Stimulated activated CD4-positive, alpha-beta T cell treated with anti-CD3 and anti-CD28 coated beads, Interleukin-1b, Interleukin-23, amount 100 ng/mL, for 4 hours (primary cell): ENCODE data around the gene KIF16B.
"Not testable (repeated sequence)": the region's sequence is repeated elsewhere in the genome, so short reads cannot be mapped to it uniquely, and the experiment has no call there.

Experiments
- DNase-seq, 2 donors: peaks; one replicate each; pipeline ENCODE4 v3.0.0-alpha.2; 2020; ENCODE audit warnings: low read depth in 2 of 2

KIF16B gene

GRCh38 chr20:16573001-16573965 lies at the start of gene KIF16B:
TSS of gene KIF16B (minus strand) at chr20:16573448. CDS start at chr20:16573275, 173 bp downstream.
- DNase-seq: peak; percentile 80 to 86

DNA sequence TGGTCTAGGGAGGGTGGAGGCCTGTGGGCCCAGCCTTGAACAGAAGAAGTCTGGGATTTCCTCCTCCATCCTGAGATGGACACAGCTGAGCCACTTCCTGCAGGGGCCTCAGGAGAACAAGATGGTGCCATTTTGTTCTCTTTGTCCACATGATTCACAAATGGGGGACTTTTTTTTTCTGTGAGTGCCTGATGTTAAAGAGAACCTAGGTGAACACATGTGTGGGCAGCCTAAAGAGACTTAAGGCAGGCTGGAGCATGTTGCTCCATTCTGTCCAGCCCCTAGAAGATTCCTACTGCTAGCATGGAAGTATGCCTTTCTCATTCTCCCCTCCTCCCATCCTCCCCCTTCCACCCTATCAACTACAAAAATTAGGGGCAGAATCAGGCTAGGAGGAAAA lies 49.3 kb upstream of the KIF16B start:
- DNase-seq: no peak

- no peak for DNase-seq
Measured at GRCh38 chr20:16621435-16622141, 48.3 kb upstream of the KIF16B start.

GRCh38 chr20:16620961-16621360 lies 47.7 kb upstream of the KIF16B start:
- DNase-seq: no peak

DNA sequence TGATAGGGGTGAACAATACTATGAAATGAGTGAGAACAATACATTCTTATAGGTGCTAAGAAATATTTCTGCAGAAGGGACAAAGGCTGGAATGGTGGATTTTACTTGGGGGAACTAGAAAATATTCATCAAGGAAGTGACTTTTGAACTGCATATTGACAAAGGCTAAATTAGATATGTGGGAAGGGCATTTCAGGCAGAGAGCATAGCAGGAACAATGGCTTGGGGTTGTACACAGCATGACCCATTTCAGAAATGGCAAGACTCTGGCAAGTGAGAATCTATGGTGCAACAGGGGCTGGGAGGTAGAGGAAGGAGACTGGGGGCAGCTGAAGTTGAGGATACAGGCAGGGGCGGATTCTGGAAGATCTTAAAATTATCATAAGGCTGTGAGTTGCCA lies 46.7 kb upstream of the KIF16B start:
- no peak for DNase-seq

- DNase-seq: no peak
Measured at GRCh38 chr20:16617056-16617455, 43.8 kb upstream of the KIF16B start.

- DNase-seq: no peak
Measured at GRCh38 chr20:16616317-16616716, 43.1 kb upstream of the KIF16B start.

GRCh38 chr20:16615199-16615598 lies 42.0 kb upstream of the KIF16B start:
- DNase-seq: no peak

DNA sequence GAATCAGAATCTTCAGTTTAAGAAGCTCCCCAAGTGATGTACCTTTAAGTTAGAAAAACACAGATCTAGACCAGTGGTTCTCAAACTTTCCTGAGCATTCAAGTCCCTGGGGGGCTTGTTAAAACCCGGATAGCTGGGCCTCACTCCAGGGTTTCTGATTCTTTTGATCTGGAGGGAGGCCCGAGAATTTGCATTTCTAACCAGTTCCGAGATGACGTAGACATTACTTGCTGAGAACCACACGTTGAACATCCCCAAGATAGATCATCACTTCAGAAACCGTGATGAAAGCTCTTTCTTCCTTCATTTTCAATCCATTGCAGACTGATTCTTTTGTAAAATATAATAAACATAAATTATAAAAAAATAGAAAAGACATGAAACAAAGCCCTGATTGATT lies 40.7 kb upstream of the KIF16B start:
- no peak for DNase-seq

- no peak for DNase-seq
Measured at GRCh38 chr20:16612706-16613105, 39.5 kb upstream of the KIF16B start.

DNA sequence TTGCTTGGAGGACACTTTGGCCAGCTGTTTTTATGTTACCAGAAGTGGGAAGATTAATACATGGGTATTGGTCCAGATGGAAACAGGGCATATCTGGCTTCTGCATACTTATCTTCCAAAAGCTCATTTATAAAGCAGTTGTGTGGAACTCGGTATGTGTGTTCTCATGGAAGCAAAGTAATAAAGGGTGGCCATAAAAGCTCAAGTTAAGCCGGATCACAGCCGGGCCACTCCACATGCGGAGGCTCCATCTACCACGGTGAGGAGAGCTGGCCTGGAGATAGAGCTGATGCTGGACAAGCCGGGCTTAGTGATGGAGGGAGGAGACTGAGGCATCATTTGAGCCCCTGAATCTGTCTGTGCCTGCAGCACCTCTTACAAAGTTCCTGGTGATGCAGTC lies 38.6 kb upstream of the KIF16B start:
- DNase-seq: no peak

- no peak for DNase-seq
Measured at GRCh38 chr20:16609066-16609465, 35.8 kb upstream of the KIF16B start.

DNA sequence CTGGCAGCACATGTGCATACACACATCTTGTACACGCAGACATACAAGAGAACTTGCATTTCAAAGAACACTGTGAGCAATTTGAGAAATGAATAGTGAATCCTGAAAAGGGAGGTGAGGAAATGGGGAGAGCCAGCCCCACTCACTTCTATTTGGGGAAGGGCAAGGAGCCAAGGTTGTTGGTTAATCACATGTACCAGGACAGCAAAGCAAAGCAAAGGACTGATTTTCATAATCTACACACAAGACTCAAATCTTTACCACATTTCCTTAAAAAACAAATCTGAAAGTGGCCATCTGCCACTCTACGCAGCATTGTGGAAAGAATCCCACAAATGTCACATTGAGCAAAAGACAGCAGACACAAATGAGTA lies 35.0 kb upstream of the KIF16B start:
- no peak for DNase-seq

GRCh38 chr20:16607364-16608276 lies 34.4 kb upstream of the KIF16B start:
- no peak for DNase-seq

DNA sequence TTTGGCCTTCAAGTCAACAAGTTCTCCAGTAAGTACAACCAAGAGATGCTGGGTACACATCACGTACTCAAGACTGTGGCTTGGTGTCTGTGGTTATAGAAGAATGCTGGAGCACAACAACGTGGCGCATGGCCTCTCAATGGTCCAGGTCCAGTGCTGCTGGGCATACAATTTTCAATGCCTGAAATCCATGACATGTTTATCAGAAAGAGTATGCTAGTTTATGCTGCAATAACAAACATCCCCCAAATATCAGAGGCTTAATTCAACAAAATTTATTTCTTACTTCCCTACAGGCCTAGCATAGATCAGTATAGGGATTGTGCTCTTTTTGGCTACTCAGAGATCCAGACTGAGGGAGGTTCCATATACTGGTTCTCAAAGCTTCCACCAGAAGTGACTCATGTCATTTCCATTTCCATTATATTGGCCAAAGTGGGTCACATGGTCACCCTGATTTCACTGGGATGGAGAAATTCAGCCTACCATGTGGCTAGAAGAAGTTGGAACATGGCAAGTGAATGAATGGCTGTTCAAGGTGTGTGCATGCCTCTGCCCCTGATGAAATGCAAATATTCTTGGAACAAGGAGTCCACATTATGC lies 33.3 kb upstream of the KIF16B start:
- DNase-seq: no peak

DNA sequence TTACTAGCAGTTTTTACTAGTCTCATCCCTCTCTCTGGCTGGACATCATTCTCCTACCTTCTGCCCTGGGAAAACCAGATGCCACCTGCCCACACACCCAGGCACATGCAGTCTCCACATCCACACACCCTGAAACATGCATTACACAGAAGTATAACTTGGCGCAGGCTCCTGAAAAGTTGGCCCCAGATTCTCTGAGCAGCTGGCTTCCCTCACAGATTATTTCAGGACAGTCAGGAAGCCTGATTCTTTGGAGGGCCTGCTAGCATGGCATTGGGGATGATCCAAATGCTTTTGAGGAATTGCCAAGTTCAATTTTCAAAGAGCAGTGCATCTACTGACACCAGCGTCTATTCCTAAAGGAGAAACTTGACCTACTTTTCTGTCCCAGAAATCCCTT lies 27.8 kb upstream of the KIF16B start:
- no peak for DNase-seq

DNA sequence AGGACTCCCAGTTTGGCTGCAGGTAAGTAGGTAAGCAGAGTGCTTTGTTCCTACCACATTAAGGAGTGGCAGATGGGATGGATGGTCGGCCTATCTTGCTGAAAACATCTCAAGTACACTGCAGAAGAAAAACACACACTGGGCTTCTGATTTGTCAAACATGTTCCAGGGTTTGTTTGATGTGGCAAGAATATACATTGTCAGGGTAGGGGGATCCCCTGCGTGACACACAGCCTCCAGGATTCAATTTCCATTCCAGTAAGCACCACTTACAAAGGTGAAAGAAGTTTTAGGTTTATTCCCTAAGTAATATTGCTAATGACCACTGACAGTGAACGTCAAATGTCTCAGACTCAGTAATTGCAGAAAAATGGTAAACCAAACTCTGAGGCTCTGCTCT lies 26.0 kb upstream of the KIF16B start:
- no peak for DNase-seq

DNA sequence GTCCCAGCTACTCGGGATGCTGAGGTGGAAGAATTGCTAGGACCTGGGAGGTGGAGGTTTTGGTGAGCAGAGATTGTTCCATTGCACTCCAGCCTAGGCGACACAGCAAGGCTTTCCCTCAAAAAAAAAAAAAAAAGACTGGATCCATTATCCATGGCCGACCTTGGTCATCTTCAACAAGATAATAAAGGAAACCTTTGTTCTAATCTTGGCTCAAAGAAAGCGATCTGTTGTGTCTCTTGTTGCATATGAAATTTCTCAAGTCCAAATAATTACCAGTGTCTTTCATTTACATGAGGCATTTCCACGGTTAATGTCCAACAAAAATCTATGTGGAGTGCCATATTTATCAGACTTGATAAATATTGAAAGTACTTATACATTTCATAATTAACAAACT lies 23.7 kb upstream of the KIF16B start:
- no peak for DNase-seq

DNA sequence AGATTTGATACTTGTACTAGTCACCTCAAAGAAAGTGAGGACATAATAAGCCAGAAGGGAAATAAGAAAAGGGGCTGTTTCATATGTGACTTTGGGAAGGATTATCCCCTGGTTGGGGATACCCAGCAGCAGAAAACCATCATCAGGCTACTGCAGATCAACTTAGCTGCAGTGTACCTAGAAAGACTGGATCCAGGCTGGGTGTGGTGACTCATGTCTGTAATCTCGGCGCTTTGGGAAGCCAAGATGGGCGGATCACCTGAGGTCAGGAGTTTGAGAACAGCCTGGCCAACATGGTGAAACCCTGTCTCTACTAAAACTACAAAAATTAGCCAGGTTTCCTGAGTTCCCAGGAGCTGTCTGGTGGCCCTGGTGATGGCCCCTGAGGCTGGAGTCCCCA lies 23.2 kb upstream of the KIF16B start:
- not testable (repeated sequence) for DNase-seq

GRCh38 chr20:16595376-16595775 lies 22.1 kb upstream of the KIF16B start:
- DNase-seq: no peak

- DNase-seq: no peak
Measured at GRCh38 chr20:16590041-16590633, 16.9 kb upstream of the KIF16B start.
